Liver (tissue), 9 donors: ENCODE data around the gene ARAP2. TPM values are rescaled to one million over a fixed set of nuclear protein-coding genes. Genes with fewer than 3 reads are reported as not detected.

ENCODE experiments used
- DNase-seq: peaks from one replicate; pipeline ENCODE4 v3.0.0-alpha.2; 2017; ENCODE audit warnings: low spot score
- H3K27ac ChIP-seq, 2 donors: one replicate each; pipeline ENCODE4 v1.7.0; 2013; ENCODE audit warnings: inconsistent platforms in 2 of 2, low read length in 2 of 2, control low read depth in 1 of 2, low read depth in 1 of 2, mild to moderate bottlenecking in 1 of 2
- H3K27me3 ChIP-seq, 4 donors: one replicate each; pipeline versions ENCODE4 v1.6.1 to v1.7.0; 2013; ENCODE audit warnings: low read length in 3 of 4, inconsistent platforms in 1 of 4, mild to moderate bottlenecking in 1 of 4, moderate library complexity in 1 of 4; ENCODE audit not compliant: control insufficient read depth in 4 of 4, insufficient read depth in 4 of 4
- H3K36me3 ChIP-seq, 4 donors: one replicate each; pipeline versions ENCODE4 v1.6.1 to v1.7.0; 2013; ENCODE audit warnings: low read length in 3 of 4, mild to moderate bottlenecking in 3 of 4, low read depth in 1 of 4, moderate library complexity in 1 of 4; ENCODE audit not compliant: control insufficient read depth in 4 of 4, insufficient read depth in 3 of 4
- H3K4me1 ChIP-seq, 4 donors: one replicate each; pipeline versions ENCODE4 v1.6.1 to v1.7.0; 2013; ENCODE audit warnings: low read length in 3 of 4, mild to moderate bottlenecking in 3 of 4, moderate library complexity in 1 of 4; ENCODE audit not compliant: control insufficient read depth in 4 of 4, insufficient read depth in 4 of 4
- H3K4me3 ChIP-seq, 3 donors: one replicate each; pipeline versions ENCODE4 v1.6.1 to v1.7.0; 2013; ENCODE audit warnings: low read length in 3 of 3, control low read depth in 1 of 3, low read depth in 1 of 3, mild to moderate bottlenecking in 1 of 3
- H3K9ac ChIP-seq, 2 donors: one replicate each; pipeline ENCODE4 v1.7.0; 2013; ENCODE audit warnings: low read length in 2 of 2, mild to moderate bottlenecking in 2 of 2, moderate library complexity in 2 of 2, control low read depth in 1 of 2, low read depth in 1 of 2
- H3K9me3 ChIP-seq, 4 donors: one replicate each; pipeline versions ENCODE4 v1.6.1 to v1.7.0; 2013; ENCODE audit warnings: low read length in 3 of 4; ENCODE audit not compliant: control insufficient read depth in 4 of 4
- FOXA1 ChIP-seq: IDR thresholded peaks from 2 replicates; pipeline ENCODE4 v1.6.1; 2016; ENCODE audit warnings: antibody characterized with exemption
- FOXA2 ChIP-seq: IDR thresholded peaks from 2 replicates; pipeline ENCODE4 v1.6.1; 2016; ENCODE audit warnings: antibody characterized with exemption
- GABPA ChIP-seq, 2 donors: IDR thresholded peaks in 1 of 2; conservative IDR thresholded peaks in 1 of 2; 2 replicates each; pipeline ENCODE4 v1.6.1; 2016; ENCODE audit warnings: antibody characterized with exemption in 2 of 2, mild to moderate bottlenecking in 1 of 2, moderate library complexity in 1 of 2
- HNF4A ChIP-seq, 2 donors: conservative IDR thresholded peaks; 2 replicates each; pipeline ENCODE4 v1.6.1; 2016; ENCODE audit warnings: antibody characterized with exemption in 2 of 2, mild to moderate bottlenecking in 2 of 2
- HNF4G ChIP-seq: IDR thresholded peaks from 2 replicates; pipeline ENCODE4 v1.6.1; 2016; ENCODE audit warnings: antibody characterized with exemption
- JUND ChIP-seq, 2 donors: IDR thresholded peaks; 2 replicates each; pipeline ENCODE4 v1.6.1; 2016; ENCODE audit warnings: antibody characterized with exemption in 2 of 2
- NR2F2 ChIP-seq: IDR thresholded peaks from 2 replicates; pipeline ENCODE4 v1.6.1; 2016; ENCODE audit warnings: antibody characterized with exemption
- SP1 ChIP-seq: IDR thresholded peaks from 2 replicates; pipeline ENCODE4 v1.6.1; 2018; ENCODE audit warnings: antibody characterized with exemption, mild to moderate bottlenecking
- YY1 ChIP-seq: IDR thresholded peaks from 2 replicates; pipeline ENCODE4 v1.6.1; 2016; ENCODE audit warnings: antibody characterized with exemption, mild to moderate bottlenecking
- WGBS: extraction: QIAGEN DNeasy Blood & Tissue Kit; methylation state at CpG from one replicate; pipeline ENCODE4 v1.1.7; 2013; 5-methylcytosine and 5-hydroxymethylcytosine counted together
- polyA plus RNA-seq, 2 donors: library from polyadenylated mRNA; stranded (reverse) in 1 of 2; unstranded in 1 of 2; fragments of 200-250 nt in 1 of 2; fragments of >200 nt in 1 of 2; fragmentation: Nextera tagmentation in 1 of 2; extraction: Ambion mirVana in 1 of 2; gene quantifications; one replicate each; pipeline versions ENCODE4 v1.2.1 to v1.2.3, GENCODE V29; 2013 to 2015
- total RNA-seq, 2 donors: library from RNA; depleted of rRNA; stranded (reverse); fragments of >200 nt; gene quantifications; one replicate each; pipeline ENCODE4 v1.2.3, GENCODE V29; 2014
- TF ChIP-seq, protein P1 (sequence below): IDR thresholded peaks from 2 replicates; pipeline ENCODE4 v1.6.1; 2016; ENCODE audit warnings: antibody characterized with exemption
- TF ChIP-seq, protein P2 (sequence below): IDR thresholded peaks from 2 replicates; pipeline ENCODE4 v1.6.1; 2016; ENCODE audit warnings: antibody characterized with exemption, mild to moderate bottlenecking
- TF ChIP-seq, protein P3 (sequence below): IDR thresholded peaks from 2 replicates; pipeline ENCODE4 v1.6.1; 2016; ENCODE audit warnings: antibody characterized with exemption
- TF ChIP-seq, protein P4 (sequence below): fragments of 150-350 bp; IDR thresholded peaks from 2 replicates; pipeline ENCODE4 v1.5.1; 2017; ENCODE audit warnings: improper control_type of control experiment, low read depth, low read length; ENCODE audit not compliant: missing input control
- donor health status: healthy.
- donor health status: healthy.
- donor health status: healthy.
- donor health status: healthy.
- donor health status: healthy.

ARAP2 gene
- total and polyA plus RNA-seq, 4 donors: 1.6 to 23.6 (median 5.4) TPM

DNA sequence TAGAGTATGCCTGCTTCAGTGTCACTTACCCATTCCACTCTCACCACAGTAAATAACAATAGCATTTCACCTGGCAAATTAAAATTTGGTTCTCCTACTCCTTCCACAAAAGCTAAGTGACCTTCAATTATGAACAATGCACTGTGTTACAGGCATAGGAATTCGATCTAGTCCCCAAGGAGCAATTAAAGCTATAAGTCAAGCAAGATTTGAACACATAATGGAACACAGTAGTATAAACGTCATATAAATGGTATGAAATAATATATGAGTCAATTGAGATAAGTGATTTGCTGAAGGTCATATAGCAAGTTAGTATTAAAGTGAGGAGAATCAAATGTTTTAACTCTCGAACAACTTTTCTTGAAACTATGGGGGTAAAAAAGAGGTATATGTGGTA, 65.8 kb downstream of the ARAP2 start:
- H3K9me3 ChIP-seq: no peaks in the 10 kb centered on the region
- peaks cover 0 to 9% (median 0%) of the 10 kb centered on the region in 4 donors for H3K36me3 ChIP-seq
- no peaks in the 10 kb centered on the region for H3K27me3 ChIP-seq
- H3K27ac ChIP-seq: no peak overlapping the region
- DNase-seq: no peak
- WGBS: 92% methylated on average over 3 of the region's 3 CpGs
- TF ChIP-seq NR2F2: no peak
- TF ChIP-seq, protein P1, sequence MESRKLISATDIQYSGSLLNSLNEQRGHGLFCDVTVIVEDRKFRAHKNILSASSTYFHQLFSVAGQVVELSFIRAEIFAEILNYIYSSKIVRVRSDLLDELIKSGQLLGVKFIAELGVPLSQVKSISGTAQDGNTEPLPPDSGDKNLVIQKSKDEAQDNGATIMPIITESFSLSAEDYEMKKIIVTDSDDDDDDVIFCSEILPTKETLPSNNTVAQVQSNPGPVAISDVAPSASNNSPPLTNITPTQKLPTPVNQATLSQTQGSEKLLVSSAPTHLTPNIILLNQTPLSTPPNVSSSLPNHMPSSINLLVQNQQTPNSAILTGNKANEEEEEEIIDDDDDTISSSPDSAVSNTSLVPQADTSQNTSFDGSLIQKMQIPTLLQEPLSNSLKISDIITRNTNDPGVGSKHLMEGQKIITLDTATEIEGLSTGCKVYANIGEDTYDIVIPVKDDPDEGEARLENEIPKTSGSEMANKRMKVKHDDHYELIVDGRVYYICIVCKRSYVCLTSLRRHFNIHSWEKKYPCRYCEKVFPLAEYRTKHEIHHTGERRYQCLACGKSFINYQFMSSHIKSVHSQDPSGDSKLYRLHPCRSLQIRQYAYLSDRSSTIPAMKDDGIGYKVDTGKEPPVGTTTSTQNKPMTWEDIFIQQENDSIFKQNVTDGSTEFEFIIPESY: no peak
- TF ChIP-seq YY1: no peak
- no peak for TF ChIP-seq HNF4G
- TF ChIP-seq, protein P2, sequence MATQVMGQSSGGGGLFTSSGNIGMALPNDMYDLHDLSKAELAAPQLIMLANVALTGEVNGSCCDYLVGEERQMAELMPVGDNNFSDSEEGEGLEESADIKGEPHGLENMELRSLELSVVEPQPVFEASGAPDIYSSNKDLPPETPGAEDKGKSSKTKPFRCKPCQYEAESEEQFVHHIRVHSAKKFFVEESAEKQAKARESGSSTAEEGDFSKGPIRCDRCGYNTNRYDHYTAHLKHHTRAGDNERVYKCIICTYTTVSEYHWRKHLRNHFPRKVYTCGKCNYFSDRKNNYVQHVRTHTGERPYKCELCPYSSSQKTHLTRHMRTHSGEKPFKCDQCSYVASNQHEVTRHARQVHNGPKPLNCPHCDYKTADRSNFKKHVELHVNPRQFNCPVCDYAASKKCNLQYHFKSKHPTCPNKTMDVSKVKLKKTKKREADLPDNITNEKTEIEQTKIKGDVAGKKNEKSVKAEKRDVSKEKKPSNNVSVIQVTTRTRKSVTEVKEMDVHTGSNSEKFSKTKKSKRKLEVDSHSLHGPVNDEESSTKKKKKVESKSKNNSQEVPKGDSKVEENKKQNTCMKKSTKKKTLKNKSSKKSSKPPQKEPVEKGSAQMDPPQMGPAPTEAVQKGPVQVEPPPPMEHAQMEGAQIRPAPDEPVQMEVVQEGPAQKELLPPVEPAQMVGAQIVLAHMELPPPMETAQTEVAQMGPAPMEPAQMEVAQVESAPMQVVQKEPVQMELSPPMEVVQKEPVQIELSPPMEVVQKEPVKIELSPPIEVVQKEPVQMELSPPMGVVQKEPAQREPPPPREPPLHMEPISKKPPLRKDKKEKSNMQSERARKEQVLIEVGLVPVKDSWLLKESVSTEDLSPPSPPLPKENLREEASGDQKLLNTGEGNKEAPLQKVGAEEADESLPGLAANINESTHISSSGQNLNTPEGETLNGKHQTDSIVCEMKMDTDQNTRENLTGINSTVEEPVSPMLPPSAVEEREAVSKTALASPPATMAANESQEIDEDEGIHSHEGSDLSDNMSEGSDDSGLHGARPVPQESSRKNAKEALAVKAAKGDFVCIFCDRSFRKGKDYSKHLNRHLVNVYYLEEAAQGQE: no peak
- TF ChIP-seq GABPA (IDR thresholded peaks at IDR 0.05 in 1 of 2, conservative IDR thresholded peaks at IDR 0.05 in 1 of 2): no peak
- TF ChIP-seq, protein P3, sequence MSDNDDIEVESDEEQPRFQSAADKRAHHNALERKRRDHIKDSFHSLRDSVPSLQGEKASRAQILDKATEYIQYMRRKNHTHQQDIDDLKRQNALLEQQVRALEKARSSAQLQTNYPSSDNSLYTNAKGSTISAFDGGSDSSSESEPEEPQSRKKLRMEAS: no peak
- TF ChIP-seq, protein P4, sequence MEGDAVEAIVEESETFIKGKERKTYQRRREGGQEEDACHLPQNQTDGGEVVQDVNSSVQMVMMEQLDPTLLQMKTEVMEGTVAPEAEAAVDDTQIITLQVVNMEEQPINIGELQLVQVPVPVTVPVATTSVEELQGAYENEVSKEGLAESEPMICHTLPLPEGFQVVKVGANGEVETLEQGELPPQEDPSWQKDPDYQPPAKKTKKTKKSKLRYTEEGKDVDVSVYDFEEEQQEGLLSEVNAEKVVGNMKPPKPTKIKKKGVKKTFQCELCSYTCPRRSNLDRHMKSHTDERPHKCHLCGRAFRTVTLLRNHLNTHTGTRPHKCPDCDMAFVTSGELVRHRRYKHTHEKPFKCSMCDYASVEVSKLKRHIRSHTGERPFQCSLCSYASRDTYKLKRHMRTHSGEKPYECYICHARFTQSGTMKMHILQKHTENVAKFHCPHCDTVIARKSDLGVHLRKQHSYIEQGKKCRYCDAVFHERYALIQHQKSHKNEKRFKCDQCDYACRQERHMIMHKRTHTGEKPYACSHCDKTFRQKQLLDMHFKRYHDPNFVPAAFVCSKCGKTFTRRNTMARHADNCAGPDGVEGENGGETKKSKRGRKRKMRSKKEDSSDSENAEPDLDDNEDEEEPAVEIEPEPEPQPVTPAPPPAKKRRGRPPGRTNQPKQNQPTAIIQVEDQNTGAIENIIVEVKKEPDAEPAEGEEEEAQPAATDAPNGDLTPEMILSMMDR: no peak
- TF ChIP-seq HNF4A (conservative IDR thresholded peaks at IDR 0.05): no peak
- TF ChIP-seq SP1: no peak
- TF ChIP-seq JUND (IDR thresholded peaks at IDR 0.05): no peak
- no peak for TF ChIP-seq FOXA2
- no peak for TF ChIP-seq FOXA1
- H3K4me3 ChIP-seq: no peak overlapping the region
- no peaks in the 10 kb centered on the region for H3K4me1 ChIP-seq
- H3K9ac ChIP-seq: no peak overlapping the region

DNA sequence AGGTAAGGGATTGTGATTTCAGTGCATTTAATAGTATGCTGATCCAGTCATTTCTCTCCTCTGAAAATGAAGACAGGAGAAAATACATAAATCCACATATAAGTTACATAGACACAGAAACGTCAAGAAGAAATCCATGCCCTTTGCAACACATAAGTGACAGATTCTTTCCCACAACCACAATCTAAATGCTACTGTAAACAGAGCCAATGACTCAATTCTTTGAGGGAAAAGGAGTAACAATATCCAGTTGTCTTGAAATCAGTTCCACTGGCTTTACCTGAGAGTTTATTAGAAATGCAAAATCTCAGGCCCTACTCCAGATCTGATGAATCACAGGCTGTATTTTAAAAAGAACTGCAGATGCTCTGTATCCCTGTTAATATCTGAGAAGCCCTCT, 66.4 kb downstream of the ARAP2 start:
- H3K27ac ChIP-seq: no peak overlapping the region
- no peaks in the 10 kb centered on the region for H3K27me3 ChIP-seq
- no peaks in the 10 kb centered on the region for H3K4me1 ChIP-seq
- peaks cover 0 to 9% (median 0%) of the 10 kb centered on the region in 4 donors for H3K36me3 ChIP-seq
- TF ChIP-seq JUND (IDR thresholded peaks at IDR 0.05) (no peak), YY1 (no peak), NR2F2 (no peak), FOXA2 (no peak)
- TF ChIP-seq, protein P4: no peak
- TF ChIP-seq, protein P2: no peak
- H3K9me3 ChIP-seq: no peaks in the 10 kb centered on the region
- 89% methylated on average over 1 of the region's 1 CpG for WGBS
- H3K4me3 ChIP-seq: no peak overlapping the region
- no peak overlapping the region for H3K9ac ChIP-seq
- DNase-seq: no peak
